ENCODE measurements around the gene SFRP5.

The SFRP5 gene

DNA sequence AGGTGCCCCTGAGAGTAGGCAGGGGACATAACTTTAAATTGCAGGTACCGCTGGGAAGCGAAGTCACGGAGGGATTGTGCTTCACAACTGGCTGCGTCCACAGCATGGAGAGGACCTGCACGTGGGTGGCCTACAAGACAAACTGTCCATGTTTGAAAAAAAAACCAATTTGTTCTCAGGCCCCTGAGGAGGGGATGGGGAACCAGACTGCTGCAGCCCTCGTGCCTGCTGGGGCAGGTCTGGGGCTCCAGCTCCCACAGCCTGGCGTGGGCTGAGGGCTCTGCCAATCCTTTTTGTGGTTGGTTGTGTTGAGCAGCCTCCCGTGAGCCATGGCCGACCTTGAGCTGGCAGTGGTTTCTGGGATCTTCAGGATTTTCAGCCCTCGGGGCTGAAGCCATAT, 9.7 kb downstream of the SFRP5 start:
- no peak for TF ChIP-seq CTCF (IDR thresholded peaks at IDR 0.05)

GRCh38 chr10:97761331-97761865, 10.4 kb downstream of the SFRP5 start:
- TF ChIP-seq CTCF (IDR thresholded peaks at IDR 0.05) = no peak

- no peak for TF ChIP-seq CTCF (IDR thresholded peaks at IDR 0.05)
Measured at GRCh38 chr10:97760461-97761257, 11.1 kb downstream of the SFRP5 start.

DNA sequence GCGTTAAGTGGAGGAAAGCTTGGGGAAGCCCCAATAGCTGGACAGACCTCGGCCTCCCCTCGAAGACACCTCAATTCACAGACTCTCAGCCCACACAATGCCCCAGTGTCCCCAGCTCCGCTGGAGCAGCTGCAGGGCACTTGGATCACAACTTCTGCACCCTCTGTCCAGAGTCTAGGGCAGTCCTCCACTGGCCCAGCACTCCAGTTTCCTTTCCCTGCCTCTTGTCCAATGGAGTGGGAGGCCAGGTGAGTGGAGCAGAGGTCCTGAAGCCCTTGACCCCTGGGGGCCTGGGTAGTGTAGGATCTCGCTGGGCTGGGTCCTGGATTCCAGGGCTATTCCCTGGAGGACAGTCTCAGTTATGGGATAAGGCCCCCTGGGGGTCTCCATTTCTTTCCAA, 11.9 kb downstream of the SFRP5 start:
- no peak for TF ChIP-seq CTCF (IDR thresholded peaks at IDR 0.05)

GRCh38 chr10:97759158-97759887, 12.5 kb downstream of the SFRP5 start:
- peak; percentile 94 for TF ChIP-seq CTCF (IDR thresholded peaks at IDR 0.05)

GRCh38 chr10:97757471-97757870, 14.3 kb downstream of the SFRP5 start:
- no peak for TF ChIP-seq CTCF (IDR thresholded peaks at IDR 0.05)

- no peak for TF ChIP-seq CTCF (IDR thresholded peaks at IDR 0.05)
Measured at GRCh38 chr10:97755718-97756117, 16.1 kb downstream of the SFRP5 start.
